Peyer's patch (tissue), 4 donors: ENCODE results near the gene SELENOT.

Experiments used
- POLR2A ChIP-seq, 2 donors: fragments of 450-650 bp; IDR thresholded peaks; one replicate each; pipeline ENCODE4 v1.5.1; 2017; ENCODE audit warnings: antibody characterized with exemption in 2 of 2, mild to moderate bottlenecking in 2 of 2, moderate library complexity in 2 of 2
- TF ChIP-seq, protein P1 (sequence below), 6 experiments: fragments of 450-650 bp in 4 of 6; fragments of 200-600 bp in 2 of 6; sonication (generic) in 1 of 6; IDR thresholded peaks; one replicate each; pipeline ENCODE4 v1.5.1; 2017 to 2019; ENCODE audit warnings: antibody characterized with exemption in 6 of 6, mild to moderate bottlenecking in 3 of 6, moderate library complexity in 1 of 6

- TF ChIP-seq, protein P1, sequence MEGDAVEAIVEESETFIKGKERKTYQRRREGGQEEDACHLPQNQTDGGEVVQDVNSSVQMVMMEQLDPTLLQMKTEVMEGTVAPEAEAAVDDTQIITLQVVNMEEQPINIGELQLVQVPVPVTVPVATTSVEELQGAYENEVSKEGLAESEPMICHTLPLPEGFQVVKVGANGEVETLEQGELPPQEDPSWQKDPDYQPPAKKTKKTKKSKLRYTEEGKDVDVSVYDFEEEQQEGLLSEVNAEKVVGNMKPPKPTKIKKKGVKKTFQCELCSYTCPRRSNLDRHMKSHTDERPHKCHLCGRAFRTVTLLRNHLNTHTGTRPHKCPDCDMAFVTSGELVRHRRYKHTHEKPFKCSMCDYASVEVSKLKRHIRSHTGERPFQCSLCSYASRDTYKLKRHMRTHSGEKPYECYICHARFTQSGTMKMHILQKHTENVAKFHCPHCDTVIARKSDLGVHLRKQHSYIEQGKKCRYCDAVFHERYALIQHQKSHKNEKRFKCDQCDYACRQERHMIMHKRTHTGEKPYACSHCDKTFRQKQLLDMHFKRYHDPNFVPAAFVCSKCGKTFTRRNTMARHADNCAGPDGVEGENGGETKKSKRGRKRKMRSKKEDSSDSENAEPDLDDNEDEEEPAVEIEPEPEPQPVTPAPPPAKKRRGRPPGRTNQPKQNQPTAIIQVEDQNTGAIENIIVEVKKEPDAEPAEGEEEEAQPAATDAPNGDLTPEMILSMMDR (IDR thresholded peaks at IDR 0.05), result no peak
- no peak for TF ChIP-seq POLR2A (IDR thresholded peaks at IDR 0.05)
These were observed 14.9 kb upstream of the SELENOT start for GRCh38 chr3:150588027-150588830.
